Large intestine (tissue), 3 donors: ENCODE data around the gene PHF2. TPM values are rescaled to one million over a fixed set of nuclear protein-coding genes. Genes with fewer than 3 reads are reported as not detected.

ENCODE experiments used
- DNase-seq, 2 donors: peaks; one replicate each; pipeline versions ENCODE4 v3.0.0 to v3.0.0-alpha.2; 2013
- H3K27ac ChIP-seq: one replicate; pipeline ENCODE4 v1.5.1; 2013; ENCODE audit warnings: low read length
- H3K27me3 ChIP-seq: 2 replicates; pipeline ENCODE4 v1.6.1; 2013; ENCODE audit warnings: low read length; ENCODE audit not compliant: control insufficient read depth, insufficient read depth
- H3K36me3 ChIP-seq: 2 replicates; pipeline ENCODE4 v1.6.1; 2013; ENCODE audit warnings: low read length; ENCODE audit not compliant: control insufficient read depth, insufficient read depth
- H3K4me1 ChIP-seq: one replicate; pipeline ENCODE4 v1.6.1; 2013; ENCODE audit warnings: low read length; ENCODE audit not compliant: control insufficient read depth, insufficient read depth
- H3K4me3 ChIP-seq: one replicate; pipeline ENCODE4 v1.5.1; 2013; ENCODE audit warnings: low read length
- H3K9me3 ChIP-seq: one replicate; pipeline ENCODE4 v1.6.1; 2013; ENCODE audit warnings: mild to moderate bottlenecking, low read depth, low read length, moderate library complexity; ENCODE audit not compliant: control insufficient read depth
- WGBS: methylation state at CpG from one replicate; pipeline ENCODE4 v1.1.5; 2013; ENCODE audit warnings: low lambda C conversion rate; ENCODE audit not compliant: insufficient coverage; 5-methylcytosine and 5-hydroxymethylcytosine counted together
- polyA plus RNA-seq: library from polyadenylated mRNA; unstranded; fragments of 120-200 nt; gene quantifications from one replicate; pipeline ENCODE4 v1.2.1, GENCODE V29; 2013

The PHF2 gene
- polyA plus RNA-seq, 1 donor = 24.9 TPM

DNA sequence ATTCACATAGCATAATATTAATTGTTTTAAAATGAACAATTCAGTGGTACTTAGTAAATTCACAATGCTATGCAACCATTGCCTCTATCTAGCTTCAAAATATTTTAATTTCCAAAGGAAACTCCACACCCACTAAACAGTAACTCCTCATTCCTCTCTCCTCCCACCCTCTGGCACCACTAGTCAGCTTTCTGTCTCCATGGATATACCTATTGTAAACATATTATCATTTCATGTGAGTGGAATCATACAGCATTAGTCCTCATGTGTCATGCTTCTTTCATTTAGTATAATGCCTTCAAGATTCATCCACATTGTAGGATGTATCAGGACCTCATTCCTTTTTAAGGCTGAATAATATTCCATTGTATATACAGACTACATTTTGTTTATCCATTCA is 48.6 kb downstream of the PHF2 start:
- H3K36me3 ChIP-seq = peaks cover 4% of the 10 kb centered on the region
- H3K4me1 ChIP-seq = no peaks in the 10 kb centered on the region
- no peak for DNase-seq
- H3K4me3 ChIP-seq = no peak overlapping the region
- no peak overlapping the region for H3K27ac ChIP-seq
- no peaks in the 10 kb centered on the region for H3K27me3 ChIP-seq
- peaks cover 12% of the 10 kb centered on the region for H3K9me3 ChIP-seq

DNA sequence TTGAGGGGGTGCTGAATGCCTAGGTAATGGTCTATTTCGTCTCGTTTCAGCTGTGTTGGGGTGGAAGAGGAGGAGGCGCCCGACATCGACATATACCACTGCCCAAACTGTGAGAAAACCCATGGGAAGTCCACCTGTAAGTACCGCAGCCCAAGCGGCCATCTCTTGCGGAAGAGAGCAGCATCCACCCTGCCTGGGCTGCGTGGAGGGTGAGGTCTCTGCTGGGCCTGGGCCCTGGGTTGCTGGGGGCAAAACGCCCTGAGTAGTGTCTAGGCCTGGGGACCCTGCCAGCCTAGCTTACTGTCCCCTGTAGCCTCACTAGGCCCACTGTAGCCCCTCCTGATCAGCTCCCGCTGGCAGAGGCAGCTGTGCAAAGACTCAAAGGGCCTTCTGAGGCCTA is 53.5 kb downstream of the PHF2 start:
- DNase-seq = no peak
- Histone ChIP-seq H3K9me3 (peaks cover 9% of the 10 kb centered on the region), H3K27ac (no peak overlapping the region), H3K27me3 (no peaks in the 10 kb centered on the region), H3K4me1 (no peaks in the 10 kb centered on the region), H3K36me3 (peaks cover 43% of the 10 kb centered on the region), H3K4me3 (no peak overlapping the region)
- no CpG with 5 or more reads among the region's 11 CpGs for WGBS

GRCh38 chr9:93630806-93631411 is 54.5 kb downstream of the PHF2 start:
- H3K27me3 ChIP-seq = no peaks in the 10 kb centered on the region
- no CpG with 5 or more reads among the region's 7 CpGs for WGBS
- H3K9me3 ChIP-seq = peaks cover 9% of the 10 kb centered on the region
- DNase-seq = no peak
- peaks cover 49% of the 10 kb centered on the region for H3K36me3 ChIP-seq
- no peak overlapping the region for H3K27ac ChIP-seq
- H3K4me1 ChIP-seq = no peaks in the 10 kb centered on the region
- H3K4me3 ChIP-seq = no peak overlapping the region

DNA sequence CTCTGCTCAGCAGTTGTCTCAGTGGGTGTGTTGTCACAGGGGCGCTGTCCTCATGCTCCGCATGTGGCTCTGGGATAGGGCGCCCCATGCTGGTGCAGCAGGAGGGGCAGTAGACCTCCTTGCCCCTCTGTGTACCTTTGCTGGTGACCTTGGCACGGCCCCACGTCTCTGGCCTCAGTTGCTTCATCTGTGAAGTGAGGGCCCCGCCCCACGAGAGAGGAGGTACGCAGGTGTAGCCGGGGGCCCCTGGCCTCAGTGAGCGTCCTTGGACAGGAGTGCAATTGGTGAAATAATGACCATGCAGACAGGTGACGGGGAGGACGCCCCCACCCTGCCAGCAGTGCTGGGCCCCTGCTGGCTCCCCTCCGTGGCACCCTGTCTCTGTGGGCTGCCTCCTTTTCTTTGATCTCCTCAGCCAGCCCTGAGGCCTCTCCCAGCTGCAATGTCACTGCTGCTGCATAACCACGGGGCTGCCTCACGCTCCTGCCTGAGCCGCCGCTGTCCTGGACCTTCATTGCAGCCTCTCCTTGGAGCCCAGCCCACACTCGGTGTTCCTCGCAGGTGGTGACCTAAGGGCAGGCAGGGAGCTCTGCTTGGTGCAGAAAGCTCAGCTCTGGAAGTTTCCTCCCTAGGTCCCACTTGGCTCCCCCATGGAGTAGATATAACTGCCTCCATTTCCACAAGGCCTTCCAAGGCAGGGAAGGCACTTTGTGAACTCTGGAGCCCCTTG is 57.3 kb downstream of the PHF2 start:
- Histone ChIP-seq H3K27ac (no peak overlapping the region), H3K4me1 (no peaks in the 10 kb centered on the region), H3K27me3 (no peaks in the 10 kb centered on the region), H3K36me3 (peaks cover 70% of the 10 kb centered on the region), H3K4me3 (no peak overlapping the region), H3K9me3 (peaks cover 11% of the 10 kb centered on the region)
- no CpG with 5 or more reads among the region's 19 CpGs for WGBS
- no peak for DNase-seq

DNA sequence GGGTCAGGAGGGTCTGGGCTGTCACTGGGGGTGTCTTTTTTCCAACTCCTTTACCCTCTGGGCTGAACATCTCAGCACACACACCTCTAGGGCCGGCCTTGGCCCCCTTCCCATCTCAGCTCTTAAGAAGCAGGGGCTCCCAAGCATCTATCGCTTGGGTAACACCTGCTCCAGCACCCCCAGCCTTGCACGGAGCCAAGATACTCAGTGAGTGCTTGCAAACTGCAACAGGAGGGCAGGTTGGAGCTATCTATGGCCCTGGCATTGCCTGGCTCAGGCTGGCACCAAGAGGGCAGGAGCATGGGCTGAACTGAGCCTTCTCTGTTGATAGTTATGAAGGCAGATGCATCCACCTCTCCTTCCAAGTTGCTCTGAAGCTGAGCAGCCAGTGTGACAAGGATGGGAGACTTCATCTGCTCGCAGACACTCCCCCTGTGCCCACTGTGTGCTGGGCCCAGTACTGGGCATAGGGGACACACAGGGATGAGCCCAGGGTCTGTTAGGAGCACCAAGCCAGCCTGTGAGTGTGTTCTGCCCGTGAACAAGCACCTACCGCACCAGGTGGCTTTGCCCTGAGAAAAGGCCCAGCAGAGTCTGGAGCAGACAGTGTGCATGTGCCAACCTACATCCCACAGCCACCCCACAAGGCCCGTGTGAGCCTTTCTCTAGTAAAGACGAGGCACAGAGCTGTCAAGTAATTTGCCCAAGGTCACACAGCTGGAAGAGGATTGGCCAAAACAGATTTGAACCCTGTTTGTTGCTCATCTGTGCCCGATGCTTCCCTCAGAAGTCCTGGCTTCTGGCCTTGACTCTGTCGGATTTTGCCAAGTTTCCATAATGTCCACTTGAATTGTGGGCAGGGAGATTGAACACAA is 58.2 kb downstream of the PHF2 start:
- peaks cover 11% of the 10 kb centered on the region for H3K9me3 ChIP-seq
- H3K4me3 ChIP-seq = no peak overlapping the region
- H3K4me1 ChIP-seq = no peaks in the 10 kb centered on the region
- DNase-seq = no peak
- no peak overlapping the region for H3K27ac ChIP-seq
- H3K27me3 ChIP-seq = no peaks in the 10 kb centered on the region
- no CpG with 5 or more reads among the region's 10 CpGs for WGBS
- peaks cover 74% of the 10 kb centered on the region for H3K36me3 ChIP-seq

DNA sequence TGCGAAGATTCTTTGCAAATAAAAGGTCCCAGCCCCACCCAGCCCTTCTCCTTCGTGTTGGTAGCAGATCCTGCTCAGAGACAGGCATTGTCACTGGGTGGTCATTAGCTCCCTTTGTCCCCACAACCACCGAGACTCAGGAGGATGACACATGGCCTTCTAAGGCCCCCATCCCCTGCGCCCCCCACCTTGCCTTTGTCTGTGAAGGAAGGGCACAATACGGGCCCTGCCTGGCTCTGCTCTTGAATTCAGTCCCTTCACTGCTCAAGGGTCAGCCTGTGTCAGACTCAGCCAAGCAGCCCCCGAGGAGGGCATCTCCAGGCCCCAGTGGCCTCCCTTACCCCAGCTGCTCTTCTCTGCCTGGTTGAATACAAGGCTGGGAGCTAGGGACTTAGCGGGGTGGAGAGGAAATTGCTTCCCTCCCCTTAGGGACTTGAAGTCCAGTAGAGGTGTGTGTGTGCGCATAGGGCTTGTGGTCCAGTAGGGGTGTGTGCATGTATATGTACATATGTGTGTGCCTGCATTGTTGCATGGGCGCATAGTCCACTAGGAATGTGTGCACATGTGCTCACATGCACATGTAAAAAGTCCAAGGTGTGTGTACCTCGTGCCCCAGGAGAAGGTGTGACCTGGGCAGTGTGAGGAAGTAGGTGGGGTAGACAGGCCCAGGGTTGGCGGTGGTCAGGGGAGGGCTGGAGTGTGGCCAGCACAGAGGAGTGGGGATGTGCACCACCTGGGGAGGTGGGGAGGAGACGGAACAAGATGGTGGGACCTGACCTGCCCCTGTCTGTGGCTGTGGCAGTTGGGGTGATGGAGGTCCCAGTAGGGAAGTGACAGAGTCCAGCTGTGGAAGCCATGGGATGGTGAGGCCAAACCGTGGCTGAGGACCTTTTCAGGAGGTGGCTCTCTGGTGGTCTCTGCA is 59.1 kb downstream of the PHF2 start:
- Histone ChIP-seq H3K27ac (no peak overlapping the region), H3K9me3 (peaks cover 11% of the 10 kb centered on the region), H3K36me3 (peaks cover 67% of the 10 kb centered on the region), H3K4me3 (no peak overlapping the region), H3K27me3 (no peaks in the 10 kb centered on the region), H3K4me1 (no peaks in the 10 kb centered on the region)
- no CpG with 5 or more reads among the region's 13 CpGs for WGBS
- DNase-seq = no peak

DNA sequence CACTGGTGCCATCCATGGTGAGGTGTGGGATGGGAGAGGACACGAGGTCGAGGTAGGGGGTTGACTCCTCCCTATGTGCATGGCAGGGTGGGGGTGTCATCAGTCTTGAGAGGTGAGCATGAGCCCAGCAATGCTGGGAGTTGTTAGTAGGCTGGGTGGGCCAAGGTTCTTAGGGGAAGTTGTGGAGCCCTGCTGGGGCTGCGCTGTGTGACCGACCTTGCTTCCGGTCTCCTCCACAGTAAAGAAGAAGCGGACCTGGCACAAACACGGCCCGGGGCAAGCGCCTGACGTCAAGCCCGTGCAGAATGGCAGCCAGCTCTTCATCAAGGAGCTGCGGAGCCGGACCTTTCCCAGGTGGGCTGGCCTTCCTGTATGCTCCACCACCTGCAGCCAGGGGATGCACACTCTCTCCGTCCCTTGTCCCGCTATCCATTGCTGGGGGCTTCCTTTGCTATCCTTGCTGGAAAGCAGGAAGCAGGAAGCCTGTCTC is 59.8 kb downstream of the PHF2 start:
- Histone ChIP-seq H3K4me3 (no peak overlapping the region), H3K27me3 (no peaks in the 10 kb centered on the region), H3K4me1 (no peaks in the 10 kb centered on the region), H3K9me3 (peaks cover 11% of the 10 kb centered on the region), H3K27ac (no peak overlapping the region), H3K36me3 (peaks cover 69% of the 10 kb centered on the region)
- no CpG with 5 or more reads among the region's 15 CpGs for WGBS
- no peak for DNase-seq

DNA sequence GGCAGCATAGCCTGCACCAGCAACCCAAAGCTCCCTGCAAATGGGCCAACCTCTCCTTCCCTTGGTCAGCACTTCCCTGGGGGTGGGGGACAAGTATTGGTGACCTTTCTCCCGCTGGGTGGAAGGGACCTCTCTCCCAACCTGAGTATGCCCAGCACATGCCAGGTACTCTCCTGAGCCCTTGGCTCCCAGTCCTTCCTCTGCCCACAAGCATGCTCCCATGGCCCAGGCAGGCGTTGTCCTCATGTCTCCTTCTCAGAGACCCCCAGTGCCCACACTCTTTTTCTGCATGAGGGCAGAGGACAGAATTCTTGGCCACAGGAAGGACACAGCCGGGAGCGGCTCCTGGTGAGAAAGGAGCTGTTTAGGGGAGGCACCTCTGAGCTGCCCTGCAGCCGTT is 60.3 kb downstream of the PHF2 start:
- H3K27ac ChIP-seq = no peak overlapping the region
- no peaks in the 10 kb centered on the region for H3K4me1 ChIP-seq
- H3K9me3 ChIP-seq = peaks cover 11% of the 10 kb centered on the region
- peaks cover 65% of the 10 kb centered on the region for H3K36me3 ChIP-seq
- no peak for DNase-seq
- H3K4me3 ChIP-seq = no peak overlapping the region
- WGBS = no CpG with 5 or more reads among the region's 5 CpGs
- no peaks in the 10 kb centered on the region for H3K27me3 ChIP-seq

- no peak overlapping the region for H3K27ac ChIP-seq
- DNase-seq = no peak
- H3K4me1 ChIP-seq = no peaks in the 10 kb centered on the region
- H3K4me3 ChIP-seq = no peak overlapping the region
- 100% methylated on average over 2 of the region's 3 CpGs for WGBS
- no peaks in the 10 kb centered on the region for H3K27me3 ChIP-seq
- peaks cover 61% of the 10 kb centered on the region for H3K36me3 ChIP-seq
- H3K9me3 ChIP-seq = peaks cover 11% of the 10 kb centered on the region
Measured at GRCh38 chr9:93637886-93638285, 61.5 kb downstream of the PHF2 start.

DNA sequence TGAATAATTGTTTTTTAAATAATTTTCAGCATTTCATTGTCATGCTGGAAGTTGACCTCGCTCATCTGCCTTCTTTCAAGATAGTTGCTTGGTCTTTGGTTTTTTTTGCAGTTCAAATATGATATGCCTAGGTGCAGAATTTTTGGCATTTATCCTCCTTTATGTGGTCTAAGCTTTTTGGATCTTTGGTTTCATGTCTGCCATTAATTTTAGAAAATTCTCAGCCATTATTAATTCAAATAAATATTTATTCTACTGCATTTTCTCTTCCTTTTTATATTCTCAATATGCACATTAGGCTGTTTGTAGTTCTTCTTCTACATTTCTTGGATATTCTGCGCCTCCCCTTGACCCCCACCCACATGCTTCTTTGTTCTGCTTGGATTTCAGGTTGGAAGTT is 63.6 kb downstream of the PHF2 start:
- Histone ChIP-seq H3K9me3 (peaks cover 11% of the 10 kb centered on the region), H3K4me3 (no peak overlapping the region), H3K27me3 (no peaks in the 10 kb centered on the region), H3K4me1 (no peaks in the 10 kb centered on the region), H3K36me3 (peaks cover 58% of the 10 kb centered on the region), H3K27ac (no peak overlapping the region)
- 100% methylated on average over 2 of the region's 2 CpGs for WGBS
- DNase-seq = no peak
